ENCODE measurements around the gene ARMC8. TPM values are rescaled to one million over a fixed set of nuclear protein-coding genes. Genes with fewer than 3 reads are reported as not detected.

Gene ARMC8
- total RNA-seq, 1 donor from 2014 or later = 33.2 TPM

- H3K27ac Mint-ChIP-seq (ENCODE audit: unreplicated experiment) = no peak overlapping the region
- Histone ChIP-seq H3K79me2 (ENCODE audit: insufficient read depth, low read length) (no peaks in the 10 kb centered on the region), H3K36me3 (ENCODE audit: insufficient read depth, low read length) (peaks cover 25% of the 10 kb centered on the region), H3K4me1 (ENCODE audit: insufficient read depth, low read length) (no peaks in the 10 kb centered on the region), H4K20me1 (ENCODE audit: insufficient read depth, low read length) (no peaks in the 10 kb centered on the region), H3K27ac (ENCODE audit: low read depth, low read length) (no peak overlapping the region), H3K4me2 (ENCODE audit: low read length) (no peak overlapping the region), H3K27me3 (ENCODE audit: insufficient read depth, low read length) (no peaks in the 10 kb centered on the region), H3K9ac (ENCODE audit: low read length) (no peak overlapping the region), H3K4me3 (ENCODE audit: insufficient read depth, low read depth, low read length) (no peak overlapping the region), H3K9me3 (ENCODE audit: insufficient read depth, low read depth, low read length) (no peaks in the 10 kb centered on the region), H2AFZ (ENCODE audit: low read depth, low read length) (no peak overlapping the region)
- no peak for DNase-seq (ENCODE audit: low read depth)
- no peak overlapping the region for H3K4me3 Mint-ChIP-seq (ENCODE audit: unreplicated experiment)
- H3K4me1 Mint-ChIP-seq (ENCODE audit: low read depth, unreplicated experiment) = no peaks in the 10 kb centered on the region
- peaks cover 18% of the 10 kb centered on the region for H3K36me3 Mint-ChIP-seq (ENCODE audit: low read depth, unreplicated experiment)
- no peaks in the 10 kb centered on the region for H3K9me3 Mint-ChIP-seq (ENCODE audit: unreplicated experiment)
- no peak for FAIRE-seq
- H3K27me3 Mint-ChIP-seq (ENCODE audit: low read depth, unreplicated experiment) = no peaks in the 10 kb centered on the region
- no peak for TF ChIP-seq EZH2 (IDR thresholded peaks at IDR 0.05; ENCODE audit: insufficient read depth, low read length)
- TF ChIP-seq, protein P1, sequence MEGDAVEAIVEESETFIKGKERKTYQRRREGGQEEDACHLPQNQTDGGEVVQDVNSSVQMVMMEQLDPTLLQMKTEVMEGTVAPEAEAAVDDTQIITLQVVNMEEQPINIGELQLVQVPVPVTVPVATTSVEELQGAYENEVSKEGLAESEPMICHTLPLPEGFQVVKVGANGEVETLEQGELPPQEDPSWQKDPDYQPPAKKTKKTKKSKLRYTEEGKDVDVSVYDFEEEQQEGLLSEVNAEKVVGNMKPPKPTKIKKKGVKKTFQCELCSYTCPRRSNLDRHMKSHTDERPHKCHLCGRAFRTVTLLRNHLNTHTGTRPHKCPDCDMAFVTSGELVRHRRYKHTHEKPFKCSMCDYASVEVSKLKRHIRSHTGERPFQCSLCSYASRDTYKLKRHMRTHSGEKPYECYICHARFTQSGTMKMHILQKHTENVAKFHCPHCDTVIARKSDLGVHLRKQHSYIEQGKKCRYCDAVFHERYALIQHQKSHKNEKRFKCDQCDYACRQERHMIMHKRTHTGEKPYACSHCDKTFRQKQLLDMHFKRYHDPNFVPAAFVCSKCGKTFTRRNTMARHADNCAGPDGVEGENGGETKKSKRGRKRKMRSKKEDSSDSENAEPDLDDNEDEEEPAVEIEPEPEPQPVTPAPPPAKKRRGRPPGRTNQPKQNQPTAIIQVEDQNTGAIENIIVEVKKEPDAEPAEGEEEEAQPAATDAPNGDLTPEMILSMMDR (IDR thresholded peaks at IDR 0.05; ENCODE audit: insufficient read depth, low read depth, low read length) = no peak
These were observed 83.1 kb downstream of the ARMC8 start for GRCh38 chr3:138270245-138270644.

DNA sequence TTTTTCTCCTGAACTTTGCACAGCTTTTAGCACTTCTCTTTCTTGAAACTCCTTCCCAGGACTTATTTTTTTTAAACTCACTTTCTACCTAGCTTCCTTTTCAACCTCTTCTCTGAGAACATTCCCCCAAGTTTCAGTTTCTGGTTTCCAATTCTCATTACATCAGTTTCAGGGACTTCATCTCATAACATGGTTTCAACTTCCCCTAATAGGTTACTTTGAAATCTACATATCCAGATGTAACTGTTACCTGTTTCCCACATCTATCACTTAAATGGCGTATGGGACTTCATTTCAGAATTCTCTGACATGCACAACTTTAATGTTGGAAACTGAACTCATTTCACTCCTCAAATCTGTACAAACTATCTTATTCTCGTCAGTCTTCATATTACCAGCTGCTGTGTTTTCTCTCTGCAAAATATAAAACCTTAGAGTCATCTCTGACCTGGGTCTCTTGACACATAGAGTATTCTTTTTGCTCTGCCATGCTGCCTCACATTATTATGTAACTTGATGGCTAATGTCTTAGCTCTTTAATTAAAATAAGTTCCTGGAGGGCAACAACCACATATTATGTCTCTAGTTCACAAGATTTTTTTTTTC is 84.2 kb downstream of the ARMC8 start:
- no peak overlapping the region for H3K4me3 ChIP-seq (ENCODE audit: insufficient read depth, low read depth, low read length)
- no peaks in the 10 kb centered on the region for H4K20me1 ChIP-seq (ENCODE audit: insufficient read depth, low read length)
- Mint-ChIP-seq H3K27ac (ENCODE audit: unreplicated experiment) (no peak overlapping the region), H3K4me1 (ENCODE audit: low read depth, unreplicated experiment) (no peaks in the 10 kb centered on the region), H3K36me3 (ENCODE audit: low read depth, unreplicated experiment) (peaks cover 15% of the 10 kb centered on the region), H3K9me3 (ENCODE audit: unreplicated experiment) (no peaks in the 10 kb centered on the region), H3K4me3 (ENCODE audit: unreplicated experiment) (no peak overlapping the region), H3K27me3 (ENCODE audit: low read depth, unreplicated experiment) (no peaks in the 10 kb centered on the region)
- no peak for DNase-seq (ENCODE audit: low read depth)
- H3K9me3 ChIP-seq (ENCODE audit: insufficient read depth, low read depth, low read length) = no peaks in the 10 kb centered on the region
- no peaks in the 10 kb centered on the region for H3K27me3 ChIP-seq (ENCODE audit: insufficient read depth, low read length)
- no peaks in the 10 kb centered on the region for H3K4me1 ChIP-seq (ENCODE audit: insufficient read depth, low read length)
- TF ChIP-seq, protein P1 (IDR thresholded peaks at IDR 0.05; ENCODE audit: insufficient read depth, low read depth, low read length) = no peak
- TF ChIP-seq EZH2 (IDR thresholded peaks at IDR 0.05; ENCODE audit: insufficient read depth, low read length) = no peak
- no peak overlapping the region for H3K9ac ChIP-seq (ENCODE audit: low read length)
- H3K4me2 ChIP-seq (ENCODE audit: low read length) = no peak overlapping the region
- H3K79me2 ChIP-seq (ENCODE audit: insufficient read depth, low read length) = no peaks in the 10 kb centered on the region
- no peak overlapping the region for H2AFZ ChIP-seq (ENCODE audit: low read depth, low read length)
- H3K36me3 ChIP-seq (ENCODE audit: insufficient read depth, low read length) = peaks cover 25% of the 10 kb centered on the region
- H3K27ac ChIP-seq (ENCODE audit: low read depth, low read length) = no peak overlapping the region
- FAIRE-seq = no peak

DNA sequence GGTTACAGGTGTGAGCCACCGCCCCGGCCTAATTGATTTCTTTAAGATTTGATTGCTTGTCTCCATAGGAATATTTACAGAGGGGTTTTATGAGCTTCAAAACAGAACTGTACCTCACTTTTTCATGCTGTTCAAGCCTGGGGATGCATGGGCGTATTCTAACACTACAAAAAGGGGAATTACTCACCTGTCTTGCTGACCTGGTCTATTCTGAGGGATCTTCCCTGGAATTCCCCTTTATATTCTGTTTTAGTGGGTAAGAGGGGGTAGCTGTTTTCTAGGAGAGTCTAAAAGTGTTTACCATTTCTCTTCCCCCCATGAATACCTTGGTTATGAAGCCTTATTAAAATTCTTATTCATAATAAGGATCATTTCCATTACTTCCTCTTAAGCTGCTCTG is 94.5 kb downstream of the ARMC8 start:
- Mint-ChIP-seq H3K36me3 (ENCODE audit: low read depth, unreplicated experiment) (peaks cover 4% of the 10 kb centered on the region), H3K4me1 (ENCODE audit: low read depth, unreplicated experiment) (no peaks in the 10 kb centered on the region), H3K27me3 (ENCODE audit: low read depth, unreplicated experiment) (no peaks in the 10 kb centered on the region), H3K27ac (ENCODE audit: unreplicated experiment) (no peak overlapping the region), H3K4me3 (ENCODE audit: unreplicated experiment) (no peak overlapping the region), H3K9me3 (ENCODE audit: unreplicated experiment) (no peaks in the 10 kb centered on the region)
- DNase-seq (ENCODE audit: low read depth) = no peak
- Histone ChIP-seq H3K79me2 (ENCODE audit: insufficient read depth, low read length) (no peaks in the 10 kb centered on the region), H3K36me3 (ENCODE audit: insufficient read depth, low read length) (no peaks in the 10 kb centered on the region), H3K27me3 (ENCODE audit: insufficient read depth, low read length) (no peaks in the 10 kb centered on the region), H2AFZ (ENCODE audit: low read depth, low read length) (no peak overlapping the region), H3K4me1 (ENCODE audit: insufficient read depth, low read length) (no peaks in the 10 kb centered on the region), H3K27ac (ENCODE audit: low read depth, low read length) (no peak overlapping the region), H3K4me2 (ENCODE audit: low read length) (no peak overlapping the region), H4K20me1 (ENCODE audit: insufficient read depth, low read length) (no peaks in the 10 kb centered on the region), H3K9me3 (ENCODE audit: insufficient read depth, low read depth, low read length) (no peaks in the 10 kb centered on the region), H3K4me3 (ENCODE audit: insufficient read depth, low read depth, low read length) (no peak overlapping the region), H3K9ac (ENCODE audit: low read length) (no peak overlapping the region)
- no peak for FAIRE-seq
- TF ChIP-seq, protein P1 (IDR thresholded peaks at IDR 0.05; ENCODE audit: insufficient read depth, low read depth, low read length) = no peak
- no peak for TF ChIP-seq EZH2 (IDR thresholded peaks at IDR 0.05; ENCODE audit: insufficient read depth, low read length)
